Panc1 (cell line): ENCODE data around the gene RFPL4A. TPM values are rescaled to one million over a fixed set of nuclear protein-coding genes. Genes with fewer than 3 reads are reported as not detected.

Source experiments
- ATAC-seq: fragments of 200-7000 bp; cut with Tn5 transposase; 2 replicates; pipeline ENCODE4 v1.9.1; 2020; ENCODE audit warnings: mild to moderate bottlenecking, moderate library complexity
- BruUV-seq: library from RNA; stranded (reverse); fragments of 400-500 nt; replicated peaks from 2 replicates; lab custom pipeline; 2021; lab: Mats Ljungman, UMichigan
- CTCF ChIA-PET: fragments of 300-600 bp; sonication (Branson Sonifier 250); formaldehyde crosslinking; loops from one replicate; lab custom pipeline; 2022; ENCODE audit warnings: antibody characterized with exemption; lab: Charles Lee
- POLR2A ChIA-PET: fragments of 300-600 bp; sonication (Branson Sonifier 250); formaldehyde crosslinking; loops from one replicate; lab custom pipeline; 2022; ENCODE audit warnings: antibody characterized with exemption; lab: Charles Lee
- DNase-seq: peaks from one replicate; pipeline ENCODE4 v3.0.0-alpha.2; 2010; ENCODE audit warnings: low read depth, low spot score
- H3K27ac ChIP-seq: 2 replicates; pipeline ENCODE4 v1.5.1; 2011; ENCODE audit warnings: mild to moderate bottlenecking, low read length, inconsistent platforms
- H3K27me3 ChIP-seq: fragments of 200-500 bp; sonication (Bioruptor generic); 2 replicates; pipeline ENCODE4 v1.6.0; 2014; ENCODE audit warnings: low read length, inconsistent platforms; ENCODE audit not compliant: control insufficient read depth, insufficient read depth
- H3K36me3 ChIP-seq: fragments of 200-500 bp; sonication (Bioruptor generic); 2 replicates; pipeline ENCODE4 v1.5.1; 2014; ENCODE audit warnings: inconsistent platforms, mild to moderate bottlenecking, low read length, moderate library complexity; ENCODE audit not compliant: control insufficient read depth, insufficient read depth
- H3K4me1 ChIP-seq: 2 replicates; pipeline ENCODE4 v1.5.1; 2011; ENCODE audit warnings: inconsistent platforms, mild to moderate bottlenecking, low read length, moderate library complexity; ENCODE audit not compliant: control insufficient read depth, insufficient read depth
- H3K4me3 ChIP-seq, 2 experiments: 2 replicates each; pipeline ENCODE4 v1.5.1; 2011 to 2012; ENCODE audit warnings: low read depth in 2 of 2, low read length in 2 of 2, mild to moderate bottlenecking in 2 of 2, inconsistent platforms in 1 of 2, moderate library complexity in 1 of 2
- H3K9me3 ChIP-seq: fragments of 200-500 bp; sonication (Bioruptor generic); 2 replicates; pipeline ENCODE4 v1.5.1; 2014; ENCODE audit warnings: low read depth, mild to moderate bottlenecking, inconsistent platforms, low read length, moderate library complexity; ENCODE audit not compliant: control insufficient read depth, insufficient read depth
- POLR2AphosphoS5 ChIP-seq: IDR thresholded peaks from 2 replicates; pipeline ENCODE4 v1.6.1; 2012; ENCODE audit warnings: mild to moderate bottlenecking, low read depth, low read length, moderate library complexity
- SIN3A ChIP-seq: IDR thresholded peaks from 2 replicates; pipeline ENCODE4 v1.6.1; 2012; ENCODE audit warnings: low read depth, mild to moderate bottlenecking, low read length, moderate library complexity, borderline replicate concordance; ENCODE audit not compliant: insufficient read depth
- TCF7L2 ChIP-seq: IDR thresholded peaks from 2 replicates; pipeline ENCODE4 v1.6.1; 2011; ENCODE audit warnings: mild to moderate bottlenecking, low read depth, low read length, inconsistent platforms
- in situ Hi-C: cut with HindIII; loops from 2 replicates; pipeline ENCODE4 v1.10.0; 2016; ENCODE audit warnings: low sequenced_read_pairs, low pct_unique_long_range_greater_than_20kb
- intact Hi-C: fragments of 100-400 bp; cut with micrococcal nuclease; formaldehyde crosslinking; loops from one replicate; pipeline ENCODE4 v1.10.0; 2022; ENCODE audit not compliant: unreplicated experiment
- total RNA-seq: library from RNA; stranded (reverse); gene quantifications from one replicate; pipeline ENCODE4 v1.2.1, GENCODE V29; 2021; ENCODE audit not compliant: unreplicated experiment
- TF ChIP-seq, protein P1 (sequence below): fragments of 450-650 bp; IDR thresholded peaks from 2 replicates; pipeline ENCODE4 v1.5.1; 2017; ENCODE audit warnings: mild to moderate bottlenecking
- TF ChIP-seq, protein P2 (sequence below), 2 experiments: IDR thresholded peaks; 2 replicates each; pipeline ENCODE4 v1.6.1; 2011 to 2012; ENCODE audit warnings: low read depth in 2 of 2, control low read depth in 1 of 2, low read length in 1 of 2, mild to moderate bottlenecking in 1 of 2, moderate library complexity in 1 of 2; ENCODE audit not compliant: insufficient read depth in 1 of 2

RFPL4A gene
- total RNA-seq, 1 experiment from 2014 or later: not detected

DNA sequence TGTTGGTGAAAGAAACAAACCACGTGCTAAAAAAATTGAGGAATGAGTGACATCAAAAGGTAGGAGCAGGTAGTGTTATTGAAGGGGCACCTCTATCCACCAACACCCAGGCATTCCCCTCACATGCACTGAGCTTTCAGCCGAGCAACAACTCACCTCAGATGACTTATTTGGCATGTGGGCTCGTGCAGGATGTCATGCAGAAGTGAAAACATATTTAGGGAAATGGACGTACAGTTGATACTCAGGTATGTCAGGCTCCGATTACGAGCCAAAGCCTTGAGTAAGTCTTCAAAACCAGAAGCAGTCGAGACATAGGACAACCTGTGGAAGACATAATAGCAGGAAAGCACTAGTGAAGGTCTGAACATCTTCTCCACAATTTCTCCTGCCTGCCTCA lies 42.5 kb downstream of the RFPL4A start:
- TF ChIP-seq, protein P1, sequence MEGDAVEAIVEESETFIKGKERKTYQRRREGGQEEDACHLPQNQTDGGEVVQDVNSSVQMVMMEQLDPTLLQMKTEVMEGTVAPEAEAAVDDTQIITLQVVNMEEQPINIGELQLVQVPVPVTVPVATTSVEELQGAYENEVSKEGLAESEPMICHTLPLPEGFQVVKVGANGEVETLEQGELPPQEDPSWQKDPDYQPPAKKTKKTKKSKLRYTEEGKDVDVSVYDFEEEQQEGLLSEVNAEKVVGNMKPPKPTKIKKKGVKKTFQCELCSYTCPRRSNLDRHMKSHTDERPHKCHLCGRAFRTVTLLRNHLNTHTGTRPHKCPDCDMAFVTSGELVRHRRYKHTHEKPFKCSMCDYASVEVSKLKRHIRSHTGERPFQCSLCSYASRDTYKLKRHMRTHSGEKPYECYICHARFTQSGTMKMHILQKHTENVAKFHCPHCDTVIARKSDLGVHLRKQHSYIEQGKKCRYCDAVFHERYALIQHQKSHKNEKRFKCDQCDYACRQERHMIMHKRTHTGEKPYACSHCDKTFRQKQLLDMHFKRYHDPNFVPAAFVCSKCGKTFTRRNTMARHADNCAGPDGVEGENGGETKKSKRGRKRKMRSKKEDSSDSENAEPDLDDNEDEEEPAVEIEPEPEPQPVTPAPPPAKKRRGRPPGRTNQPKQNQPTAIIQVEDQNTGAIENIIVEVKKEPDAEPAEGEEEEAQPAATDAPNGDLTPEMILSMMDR: no peak
- no peak for TF ChIP-seq SIN3A
- TF ChIP-seq, protein P2, sequence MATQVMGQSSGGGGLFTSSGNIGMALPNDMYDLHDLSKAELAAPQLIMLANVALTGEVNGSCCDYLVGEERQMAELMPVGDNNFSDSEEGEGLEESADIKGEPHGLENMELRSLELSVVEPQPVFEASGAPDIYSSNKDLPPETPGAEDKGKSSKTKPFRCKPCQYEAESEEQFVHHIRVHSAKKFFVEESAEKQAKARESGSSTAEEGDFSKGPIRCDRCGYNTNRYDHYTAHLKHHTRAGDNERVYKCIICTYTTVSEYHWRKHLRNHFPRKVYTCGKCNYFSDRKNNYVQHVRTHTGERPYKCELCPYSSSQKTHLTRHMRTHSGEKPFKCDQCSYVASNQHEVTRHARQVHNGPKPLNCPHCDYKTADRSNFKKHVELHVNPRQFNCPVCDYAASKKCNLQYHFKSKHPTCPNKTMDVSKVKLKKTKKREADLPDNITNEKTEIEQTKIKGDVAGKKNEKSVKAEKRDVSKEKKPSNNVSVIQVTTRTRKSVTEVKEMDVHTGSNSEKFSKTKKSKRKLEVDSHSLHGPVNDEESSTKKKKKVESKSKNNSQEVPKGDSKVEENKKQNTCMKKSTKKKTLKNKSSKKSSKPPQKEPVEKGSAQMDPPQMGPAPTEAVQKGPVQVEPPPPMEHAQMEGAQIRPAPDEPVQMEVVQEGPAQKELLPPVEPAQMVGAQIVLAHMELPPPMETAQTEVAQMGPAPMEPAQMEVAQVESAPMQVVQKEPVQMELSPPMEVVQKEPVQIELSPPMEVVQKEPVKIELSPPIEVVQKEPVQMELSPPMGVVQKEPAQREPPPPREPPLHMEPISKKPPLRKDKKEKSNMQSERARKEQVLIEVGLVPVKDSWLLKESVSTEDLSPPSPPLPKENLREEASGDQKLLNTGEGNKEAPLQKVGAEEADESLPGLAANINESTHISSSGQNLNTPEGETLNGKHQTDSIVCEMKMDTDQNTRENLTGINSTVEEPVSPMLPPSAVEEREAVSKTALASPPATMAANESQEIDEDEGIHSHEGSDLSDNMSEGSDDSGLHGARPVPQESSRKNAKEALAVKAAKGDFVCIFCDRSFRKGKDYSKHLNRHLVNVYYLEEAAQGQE (IDR thresholded peaks at IDR 0.05; ENCODE audit: insufficient read depth in 1 of 2, low read depth in 2 of 2, low read length in 1 of 2): no peak
- TF ChIP-seq TCF7L2: no peak
- no peak for TF ChIP-seq POLR2AphosphoS5
- intact Hi-C loops (loop anchor here (10.0 kb wide), 1 partner anchor 97 kb away; no protein-coding TSS in a partner anchor), in situ Hi-C loops (no loop called here)
- ChIA-PET POLR2A (no interaction called here), CTCF (no interaction called here)
- no peaks in the 10 kb centered on the region for H3K27me3 ChIP-seq
- no peak for ATAC-seq
- H3K4me1 ChIP-seq: no peaks in the 10 kb centered on the region
- H3K36me3 ChIP-seq: no peaks in the 10 kb centered on the region
- no peak overlapping the region for H3K27ac ChIP-seq
- DNase-seq: no peak
- no peak overlapping the region for H3K4me3 ChIP-seq
- BruUV-seq: no TSS peak
- no peaks in the 10 kb centered on the region for H3K9me3 ChIP-seq

DNA sequence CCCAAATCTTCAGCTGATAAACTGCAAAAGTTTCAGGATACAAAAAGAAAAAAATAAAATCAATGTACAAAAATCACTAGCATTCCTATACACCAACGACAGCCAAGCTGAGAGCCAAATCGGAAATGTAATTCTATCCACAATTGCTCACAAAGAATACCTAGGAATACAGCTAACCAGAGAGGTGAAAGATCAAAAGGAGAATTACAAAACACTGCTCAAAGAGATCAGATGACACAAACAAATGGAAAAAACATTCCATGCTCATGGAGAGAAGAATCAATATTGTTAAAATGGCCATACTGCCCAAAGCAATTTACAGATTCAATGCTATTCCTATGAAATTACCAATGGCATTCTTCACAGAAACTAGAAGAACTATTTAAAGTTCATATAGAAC lies 43.4 kb downstream of the RFPL4A start:
- BruUV-seq: no TSS peak
- intact Hi-C loops (loop anchor here (10.0 kb wide), 1 partner anchor 97 kb away; no protein-coding TSS in a partner anchor), in situ Hi-C loops (no loop called here)
- no peak for DNase-seq
- Histone ChIP-seq H3K9me3 (no peaks in the 10 kb centered on the region), H3K4me3 (no peak overlapping the region), H3K4me1 (no peaks in the 10 kb centered on the region), H3K27me3 (no peaks in the 10 kb centered on the region), H3K27ac (no peak overlapping the region), H3K36me3 (no peaks in the 10 kb centered on the region)
- ChIA-PET CTCF (no interaction called here), POLR2A (no interaction called here)
- TF ChIP-seq, protein P1: no peak
- TF ChIP-seq POLR2AphosphoS5: no peak
- TF ChIP-seq, protein P2 (IDR thresholded peaks at IDR 0.05; ENCODE audit: insufficient read depth in 1 of 2, low read depth in 2 of 2, low read length in 1 of 2): no peak
- TF ChIP-seq TCF7L2: no peak
- no peak for TF ChIP-seq SIN3A
- no peak for ATAC-seq
